A549 (cell line): ENCODE results near the gene RERE. TPM values are rescaled to one million over a fixed set of nuclear protein-coding genes. Genes with fewer than 3 reads are reported as not detected.

ENCODE experiments used
- CBX2 ChIP-seq: fragments of 200-600 bp; sonication (generic); IDR thresholded peaks from 2 replicates; pipeline ENCODE4 v1.6.1; 2016; ENCODE audit warnings: low read depth, mild to moderate bottlenecking, borderline replicate concordance
- CEBPB ChIP-seq, 2 experiments: fragments of >200 bp in 1 of 2; sonication (Bioruptor Twin) in 1 of 2; formaldehyde crosslinking in 1 of 2; IDR thresholded peaks; 2 replicates each; pipeline ENCODE4 v1.6.1; 2012 to 2016
- CHD2 ChIP-seq: fragments of 150-350 bp; IDR thresholded peaks from 2 replicates; pipeline ENCODE4 v1.6.1; 2014; ENCODE audit warnings: low read length; ENCODE audit not compliant: partially characterized antibody
- CHD4 ChIP-seq: fragments of 200-600 bp; sonication (generic); IDR thresholded peaks from 2 replicates; pipeline ENCODE4 v1.6.1; 2016; ENCODE audit warnings: antibody characterized with exemption, mild to moderate bottlenecking, borderline replicate concordance
- EP300 ChIP-seq, 2 experiments: fragments of >200 bp; sonication (Bioruptor Twin); formaldehyde crosslinking; IDR thresholded peaks; 2 replicates in 1 of 2; 3 replicates in 1 of 2; pipeline ENCODE4 v1.6.1; 2016 to 2017
- FOXS1 ChIP-seq: fragments of 250-450 bp; sonication (Bioruptor Pico); IDR thresholded peaks from 2 replicates; pipeline ENCODE4 v1.5.0; 2020; ENCODE audit warnings: mild to moderate bottlenecking, moderate library complexity
- JUN ChIP-seq, 2 experiments: fragments of >200 bp; sonication (Bioruptor Twin); formaldehyde crosslinking; IDR thresholded peaks; 2 replicates in 1 of 2; 3 replicates in 1 of 2; pipeline ENCODE4 v1.6.1; 2016 to 2017
- JUNB ChIP-seq: fragments of >200 bp; sonication (Bioruptor Twin); formaldehyde crosslinking; IDR thresholded peaks from 2 replicates; pipeline ENCODE4 v1.6.1; 2016
- MAZ ChIP-seq: fragments of 150-350 bp; IDR thresholded peaks from 2 replicates; pipeline ENCODE4 v1.6.1; 2014; ENCODE audit warnings: antibody characterized with exemption, low read depth, low read length, borderline replicate concordance
- POLR2A ChIP-seq: IDR thresholded peaks from 2 replicates; pipeline ENCODE4 v1.6.1; 2012; ENCODE audit warnings: mild to moderate bottlenecking, low read length
- POLR2AphosphoS2 ChIP-seq: conservative IDR thresholded peaks from 2 replicates; pipeline ENCODE4 v1.6.1; 2012; ENCODE audit warnings: low read length, improper control_type of control experiment, inconsistent platforms
- RAD21 ChIP-seq, 2 experiments: fragments of >200 bp in 1 of 2; sonication (Bioruptor Twin) in 1 of 2; formaldehyde crosslinking in 1 of 2; IDR thresholded peaks in 1 of 2; conservative IDR thresholded peaks in 1 of 2; 2 replicates in 1 of 2; 3 replicates in 1 of 2; pipeline ENCODE4 v1.6.1; 2012 to 2018; ENCODE audit warnings: inconsistent platforms in 1 of 2
- RCOR1 ChIP-seq: fragments of 150-350 bp; IDR thresholded peaks from 2 replicates; pipeline ENCODE4 v1.6.1; 2014; ENCODE audit warnings: antibody characterized with exemption, low read length, low read depth
- SREBF2 ChIP-seq: fragments of 450-650 bp; IDR thresholded peaks from 2 replicates; pipeline ENCODE4 v1.6.1; 2014; ENCODE audit warnings: mild to moderate bottlenecking, moderate library complexity
- ZC3H11A ChIP-seq: fragments of 450-650 bp; IDR thresholded peaks from 2 replicates; pipeline ENCODE4 v1.6.1; 2014; ENCODE audit warnings: antibody characterized with exemption, mild to moderate bottlenecking
- ZSCAN20 ChIP-seq: fragments of 250-450 bp; sonication (Bioruptor Pico); IDR thresholded peaks from 2 replicates; pipeline ENCODE4 v1.8.0; 2022; ENCODE audit warnings: mild to moderate bottlenecking, moderate library complexity
- polyA plus RNA-seq, 4 experiments: library from polyadenylated mRNA; depleted of rRNA in 3 of 4; stranded (reverse); fragments of >200 nt; fragmentation: RNase III in 1 of 4; extraction: RNeasy Plus Mini Kit Qiagen cat#74134 plus additional on column Dnase treatment in 1 of 4; gene quantifications; 2 replicates in 3 of 4; 3 replicates in 1 of 4; pipeline ENCODE4 v1.2.3, GENCODE V29; 2011 to 2017
- TF ChIP-seq, protein P1 (sequence below): fragments of 450-650 bp; IDR thresholded peaks from 2 replicates; pipeline ENCODE4 v1.6.1; 2014; ENCODE audit warnings: antibody characterized with exemption
- TF ChIP-seq, protein P2 (sequence below): fragments of >200 bp; sonication (Bioruptor Twin); formaldehyde crosslinking; IDR thresholded peaks from 3 replicates; pipeline ENCODE4 v1.6.1; 2016
- TF ChIP-seq, protein P3 (sequence below): fragments of 250-450 bp; sonication (Bioruptor Pico); IDR thresholded peaks from 2 replicates; pipeline ENCODE4 v1.5.0; 2021; ENCODE audit warnings: mild to moderate bottlenecking, moderate library complexity, borderline replicate concordance
- TF ChIP-seq, protein P4 (sequence below): fragments of 150-350 bp; IDR thresholded peaks from 2 replicates; pipeline ENCODE4 v1.6.1; 2014; ENCODE audit warnings: low read depth, mild to moderate bottlenecking, low read length
- TF ChIP-seq, protein P5 (sequence below): IDR thresholded peaks from 2 replicates; pipeline ENCODE4 v1.6.1; 2012
- TF ChIP-seq, protein P6 (sequence below): fragments of >200 bp; sonication (Bioruptor Twin); formaldehyde crosslinking; IDR thresholded peaks from 2 replicates; pipeline ENCODE4 v1.6.1; 2016
- TF ChIP-seq, protein P7 (sequence below): IDR thresholded peaks from 2 replicates; pipeline ENCODE4 v1.6.1; 2012

RERE gene
- polyA plus RNA-seq, 2 of the 4 experiments (the other 2 are of a cell fraction): 12.6 to 28.6 TPM

DNA sequence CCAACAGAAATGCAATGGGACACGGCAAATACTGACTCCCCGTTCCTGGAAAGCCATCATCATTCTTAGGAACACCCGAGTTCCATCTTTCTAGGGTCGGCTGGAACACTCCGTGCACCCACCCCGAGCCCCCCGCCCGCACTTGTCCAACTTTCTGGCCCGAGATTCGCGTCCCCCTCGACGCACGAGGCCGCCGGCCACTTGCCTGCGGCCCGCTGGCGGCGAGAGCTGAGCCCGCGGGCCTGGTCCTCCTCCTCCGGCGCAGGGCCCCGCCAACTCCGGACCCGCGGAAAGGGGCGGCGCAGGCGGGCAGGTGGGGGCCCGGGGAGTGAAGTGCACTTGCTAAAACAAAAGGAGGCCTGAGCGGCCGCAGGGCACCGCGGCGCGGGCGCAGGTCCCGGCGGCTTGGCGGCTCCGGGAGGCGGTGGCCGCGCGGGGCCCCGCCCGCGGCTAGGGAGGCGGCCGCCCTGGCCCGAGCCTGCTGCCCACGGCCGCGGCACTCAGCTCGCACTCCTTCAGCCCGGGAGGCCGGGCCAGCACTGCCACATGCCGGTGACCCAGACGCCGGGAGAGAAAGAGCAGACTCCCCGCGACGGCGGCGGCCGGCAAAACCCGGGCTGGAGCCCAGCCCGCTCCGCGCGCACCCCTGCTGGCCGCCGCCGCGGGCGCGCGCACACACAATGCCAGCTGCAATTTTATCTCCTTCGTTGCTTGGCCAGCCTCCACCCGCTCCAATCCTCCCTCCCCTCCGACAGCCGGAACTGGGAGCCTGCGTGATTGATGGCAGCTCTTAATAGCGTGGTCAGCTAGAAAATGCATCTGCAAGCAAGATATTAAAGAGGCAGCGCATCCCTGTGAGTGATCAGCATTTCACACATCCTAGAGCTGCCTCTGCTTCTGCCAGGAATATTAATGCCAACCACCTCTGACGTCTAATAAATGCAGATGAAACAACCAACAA is 114.3 kb downstream of the RERE start (continued):
- TF ChIP-seq, protein P1, sequence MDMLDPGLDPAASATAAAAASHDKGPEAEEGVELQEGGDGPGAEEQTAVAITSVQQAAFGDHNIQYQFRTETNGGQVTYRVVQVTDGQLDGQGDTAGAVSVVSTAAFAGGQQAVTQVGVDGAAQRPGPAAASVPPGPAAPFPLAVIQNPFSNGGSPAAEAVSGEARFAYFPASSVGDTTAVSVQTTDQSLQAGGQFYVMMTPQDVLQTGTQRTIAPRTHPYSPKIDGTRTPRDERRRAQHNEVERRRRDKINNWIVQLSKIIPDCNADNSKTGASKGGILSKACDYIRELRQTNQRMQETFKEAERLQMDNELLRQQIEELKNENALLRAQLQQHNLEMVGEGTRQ: no peak
- no peak for TF ChIP-seq POLR2AphosphoS2
- no peak for TF ChIP-seq RCOR1
- TF ChIP-seq, protein P2, sequence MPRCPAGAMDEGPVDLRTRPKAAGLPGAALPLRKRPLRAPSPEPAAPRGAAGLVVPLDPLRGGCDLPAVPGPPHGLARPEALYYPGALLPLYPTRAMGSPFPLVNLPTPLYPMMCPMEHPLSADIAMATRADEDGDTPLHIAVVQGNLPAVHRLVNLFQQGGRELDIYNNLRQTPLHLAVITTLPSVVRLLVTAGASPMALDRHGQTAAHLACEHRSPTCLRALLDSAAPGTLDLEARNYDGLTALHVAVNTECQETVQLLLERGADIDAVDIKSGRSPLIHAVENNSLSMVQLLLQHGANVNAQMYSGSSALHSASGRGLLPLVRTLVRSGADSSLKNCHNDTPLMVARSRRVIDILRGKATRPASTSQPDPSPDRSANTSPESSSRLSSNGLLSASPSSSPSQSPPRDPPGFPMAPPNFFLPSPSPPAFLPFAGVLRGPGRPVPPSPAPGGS: peak; percentile 79; the same call in 2 of the 3 replicates
- TF ChIP-seq, protein P3, sequence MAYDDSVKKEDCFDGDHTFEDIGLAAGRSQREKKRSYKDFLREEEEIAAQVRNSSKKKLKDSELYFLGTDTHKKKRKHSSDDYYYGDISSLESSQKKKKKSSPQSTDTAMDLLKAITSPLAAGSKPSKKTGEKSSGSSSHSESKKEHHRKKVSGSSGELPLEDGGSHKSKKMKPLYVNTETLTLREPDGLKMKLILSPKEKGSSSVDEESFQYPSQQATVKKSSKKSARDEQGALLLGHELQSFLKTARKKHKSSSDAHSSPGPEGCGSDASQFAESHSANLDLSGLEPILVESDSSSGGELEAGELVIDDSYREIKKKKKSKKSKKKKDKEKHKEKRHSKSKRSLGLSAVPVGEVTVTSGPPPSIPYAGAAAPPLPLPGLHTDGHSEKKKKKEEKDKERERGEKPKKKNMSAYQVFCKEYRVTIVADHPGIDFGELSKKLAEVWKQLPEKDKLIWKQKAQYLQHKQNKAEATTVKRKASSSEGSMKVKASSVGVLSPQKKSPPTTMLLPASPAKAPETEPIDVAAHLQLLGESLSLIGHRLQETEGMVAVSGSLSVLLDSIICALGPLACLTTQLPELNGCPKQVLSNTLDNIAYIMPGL (CRISPR knock-in tag): no peak
- no peak for TF ChIP-seq MAZ
- no peak for TF ChIP-seq ZC3H11A
- TF ChIP-seq SREBF2: no peak
- no peak for TF ChIP-seq ZSCAN20
- TF ChIP-seq CBX2: no peak
- TF ChIP-seq FOXS1 (CRISPR knock-in tag): peak; percentile 55; the same call in 1 of the 2 replicates
- no peak for TF ChIP-seq EP300 (IDR thresholded peaks at IDR 0.05)
- TF ChIP-seq, protein P4, sequence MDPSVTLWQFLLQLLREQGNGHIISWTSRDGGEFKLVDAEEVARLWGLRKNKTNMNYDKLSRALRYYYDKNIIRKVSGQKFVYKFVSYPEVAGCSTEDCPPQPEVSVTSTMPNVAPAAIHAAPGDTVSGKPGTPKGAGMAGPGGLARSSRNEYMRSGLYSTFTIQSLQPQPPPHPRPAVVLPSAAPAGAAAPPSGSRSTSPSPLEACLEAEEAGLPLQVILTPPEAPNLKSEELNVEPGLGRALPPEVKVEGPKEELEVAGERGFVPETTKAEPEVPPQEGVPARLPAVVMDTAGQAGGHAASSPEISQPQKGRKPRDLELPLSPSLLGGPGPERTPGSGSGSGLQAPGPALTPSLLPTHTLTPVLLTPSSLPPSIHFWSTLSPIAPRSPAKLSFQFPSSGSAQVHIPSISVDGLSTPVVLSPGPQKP: no peak
- peak; percentile 11 to 47; a peak in 2 of 5 replicates for TF ChIP-seq RAD21 (conservative IDR thresholded peaks at IDR 0.05 in 1 of 2, IDR thresholded peaks at IDR 0.05 in 1 of 2)
- TF ChIP-seq JUN (IDR thresholded peaks at IDR 0.05): peak; percentile 67 to 88
- TF ChIP-seq, protein P5, sequence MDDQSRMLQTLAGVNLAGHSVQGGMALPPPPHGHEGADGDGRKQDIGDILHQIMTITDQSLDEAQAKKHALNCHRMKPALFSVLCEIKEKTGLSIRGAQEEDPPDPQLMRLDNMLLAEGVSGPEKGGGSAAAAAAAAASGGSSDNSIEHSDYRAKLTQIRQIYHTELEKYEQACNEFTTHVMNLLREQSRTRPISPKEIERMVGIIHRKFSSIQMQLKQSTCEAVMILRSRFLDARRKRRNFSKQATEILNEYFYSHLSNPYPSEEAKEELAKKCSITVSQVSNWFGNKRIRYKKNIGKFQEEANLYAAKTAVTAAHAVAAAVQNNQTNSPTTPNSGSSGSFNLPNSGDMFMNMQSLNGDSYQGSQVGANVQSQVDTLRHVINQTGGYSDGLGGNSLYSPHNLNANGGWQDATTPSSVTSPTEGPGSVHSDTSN: peak; percentile 62; the same call in 1 of the 2 replicates
- TF ChIP-seq CHD4: no peak
- TF ChIP-seq, protein P6, sequence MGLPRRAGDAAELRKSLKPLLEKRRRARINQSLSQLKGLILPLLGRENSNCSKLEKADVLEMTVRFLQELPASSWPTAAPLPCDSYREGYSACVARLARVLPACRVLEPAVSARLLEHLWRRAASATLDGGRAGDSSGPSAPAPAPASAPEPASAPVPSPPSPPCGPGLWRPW: no peak
- TF ChIP-seq, protein P7, sequence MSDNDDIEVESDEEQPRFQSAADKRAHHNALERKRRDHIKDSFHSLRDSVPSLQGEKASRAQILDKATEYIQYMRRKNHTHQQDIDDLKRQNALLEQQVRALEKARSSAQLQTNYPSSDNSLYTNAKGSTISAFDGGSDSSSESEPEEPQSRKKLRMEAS: peak; percentile 13
- peak; percentile 72 for TF ChIP-seq POLR2A
- TF ChIP-seq CHD2: no peak
- no peak for TF ChIP-seq CEBPB (IDR thresholded peaks at IDR 0.05)
- no peak for TF ChIP-seq JUNB
